PC-9 (cell line): ENCODE results near the gene C1orf21. TPM values are rescaled to one million over a fixed set of nuclear protein-coding genes. Genes with fewer than 3 reads are reported as not detected.

Source experiments
- BruUV-seq: library from RNA; stranded (reverse); fragments of 400-500 nt; replicated peaks from 2 replicates; lab custom pipeline; 2021; lab: Mats Ljungman, UMichigan
- CTCF ChIA-PET: fragments of 300-600 bp; sonication (Branson Sonifier 250); formaldehyde crosslinking; loops from one replicate; lab custom pipeline; 2022; ENCODE audit warnings: antibody characterized with exemption; lab: Charles Lee
- POLR2A ChIA-PET: fragments of 300-600 bp; sonication (Branson Sonifier 250); formaldehyde crosslinking; loops from one replicate; lab custom pipeline; 2022; ENCODE audit warnings: antibody characterized with exemption; ENCODE audit not compliant: unreplicated experiment; lab: Charles Lee
- DNase-seq, 2 experiments: peaks; one replicate each; pipeline versions ENCODE4 v3.0.0 to v3.0.0-alpha.2; 2015 to 2022; ENCODE audit warnings: mixed read lengths in 1 of 2
- H2AFZ ChIP-seq: fragments of 200-600 bp; sonication (generic); 2 replicates; pipeline ENCODE4 v1.8.1; 2017; ENCODE audit warnings: antibody characterized with exemption
- H3F3A ChIP-seq: fragments of 200-600 bp; sonication (generic); 2 replicates; pipeline ENCODE4 v1.8.1; 2017; ENCODE audit warnings: antibody characterized with exemption, mild to moderate bottlenecking, low read depth; ENCODE audit not compliant: insufficient read depth
- H3K27ac ChIP-seq: fragments of 200-600 bp; sonication (generic); 2 replicates; pipeline ENCODE4 v1.6.1; 2016; ENCODE audit warnings: mixed run types
- H3K27me3 ChIP-seq: fragments of 200-600 bp; sonication (generic); 2 replicates; pipeline ENCODE4 v1.6.1; 2016; ENCODE audit warnings: low read depth, mixed run types; ENCODE audit not compliant: insufficient read depth
- H3K36me3 ChIP-seq: fragments of 200-600 bp; sonication (generic); 2 replicates; pipeline ENCODE4 v1.6.1; 2016; ENCODE audit warnings: low read depth, mixed run types
- H3K4me1 ChIP-seq: fragments of 200-600 bp; sonication (generic); replicated peaks from 2 replicates; pipeline ENCODE4 v1.6.1; 2016; ENCODE audit warnings: mixed run types; ENCODE audit not compliant: insufficient read depth
- H3K4me2 ChIP-seq: fragments of 200-600 bp; sonication (generic); 2 replicates; pipeline ENCODE4 v1.6.1; 2017; ENCODE audit warnings: mixed run types
- H3K4me3 ChIP-seq: fragments of 200-600 bp; sonication (generic); 2 replicates; pipeline ENCODE4 v1.6.1; 2016; ENCODE audit warnings: mixed run types
- H3K79me2 ChIP-seq: fragments of 200-600 bp; sonication (generic); 2 replicates; pipeline ENCODE4 v1.6.1; 2017; ENCODE audit warnings: low read depth, mixed run types
- H3K9me2 ChIP-seq: fragments of 200-600 bp; sonication (generic); 2 replicates; pipeline ENCODE4 v1.8.1; 2017; ENCODE audit warnings: mild to moderate bottlenecking; ENCODE audit not compliant: insufficient read depth
- H3K9me3 ChIP-seq: fragments of 200-600 bp; sonication (generic); 2 replicates; pipeline ENCODE4 v1.8.1; 2016; ENCODE audit warnings: low read depth; ENCODE audit not compliant: insufficient read depth
- H4K20me1 ChIP-seq: fragments of 200-600 bp; sonication (generic); 2 replicates; pipeline ENCODE4 v1.8.1; 2017; ENCODE audit not compliant: insufficient read depth
- EZH2 ChIP-seq: fragments of 200-600 bp; sonication (generic); IDR thresholded peaks from 2 replicates; pipeline ENCODE4 v1.8.0; 2017; ENCODE audit warnings: antibody characterized with exemption, low read depth
- intact Hi-C: fragments of 100-400 bp; cut with micrococcal nuclease; formaldehyde crosslinking; loops from one replicate; pipeline ENCODE4 v1.10.0; 2022; ENCODE audit not compliant: unreplicated experiment
- total RNA-seq: library from RNA; stranded (reverse); gene quantifications from 2 replicates; pipeline ENCODE4 v1.2.3, GENCODE V29; 2021
- TF ChIP-seq, protein P1 (sequence below): fragments of 200-600 bp; sonication (generic); conservative IDR thresholded peaks from 2 replicates; pipeline ENCODE4 v1.6.1; 2017; ENCODE audit warnings: mixed run types, antibody characterized with exemption, mild to moderate bottlenecking, moderate library complexity

Gene C1orf21
- total RNA-seq, 1 experiment from 2014 or later: 13.8 TPM

DNA sequence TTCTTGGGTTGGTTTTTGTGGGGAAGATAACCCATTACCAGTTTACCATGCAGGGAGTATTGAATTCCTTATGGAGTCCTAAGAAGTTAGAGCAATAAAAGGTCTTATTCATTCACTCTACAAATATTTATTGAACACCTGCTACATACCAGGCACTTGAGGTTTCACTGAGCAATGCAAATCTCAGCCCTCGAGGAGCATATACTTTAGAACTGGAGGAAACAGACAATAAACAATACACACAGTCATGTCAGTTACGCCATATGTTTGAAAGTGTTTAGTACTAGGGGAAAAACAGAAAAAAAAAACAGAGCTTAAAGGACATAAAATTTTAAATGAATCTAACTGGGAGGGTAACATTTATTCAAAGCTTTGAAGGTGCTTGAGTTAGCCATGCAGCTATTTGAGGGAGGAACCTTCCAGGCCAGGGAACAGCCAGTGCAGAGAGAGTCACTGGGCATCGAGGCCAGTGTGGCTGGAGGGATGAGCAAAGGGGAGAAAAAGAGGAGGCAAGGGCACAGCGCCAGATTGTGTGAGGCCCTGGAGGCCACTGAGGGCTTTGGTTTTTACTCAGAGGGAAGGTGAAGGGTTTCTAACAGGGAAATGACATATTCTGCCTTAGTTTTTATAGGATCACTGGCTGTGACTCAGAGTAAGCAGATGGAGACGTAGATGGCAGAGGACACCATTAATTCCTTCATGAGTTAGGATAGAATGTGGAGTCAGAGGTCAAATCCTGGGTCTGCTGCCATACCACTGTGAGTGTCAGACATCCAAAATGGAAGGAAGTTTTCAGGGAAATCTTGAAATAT is 32.7 kb downstream of the C1orf21 start:
- TF ChIP-seq, protein P1, sequence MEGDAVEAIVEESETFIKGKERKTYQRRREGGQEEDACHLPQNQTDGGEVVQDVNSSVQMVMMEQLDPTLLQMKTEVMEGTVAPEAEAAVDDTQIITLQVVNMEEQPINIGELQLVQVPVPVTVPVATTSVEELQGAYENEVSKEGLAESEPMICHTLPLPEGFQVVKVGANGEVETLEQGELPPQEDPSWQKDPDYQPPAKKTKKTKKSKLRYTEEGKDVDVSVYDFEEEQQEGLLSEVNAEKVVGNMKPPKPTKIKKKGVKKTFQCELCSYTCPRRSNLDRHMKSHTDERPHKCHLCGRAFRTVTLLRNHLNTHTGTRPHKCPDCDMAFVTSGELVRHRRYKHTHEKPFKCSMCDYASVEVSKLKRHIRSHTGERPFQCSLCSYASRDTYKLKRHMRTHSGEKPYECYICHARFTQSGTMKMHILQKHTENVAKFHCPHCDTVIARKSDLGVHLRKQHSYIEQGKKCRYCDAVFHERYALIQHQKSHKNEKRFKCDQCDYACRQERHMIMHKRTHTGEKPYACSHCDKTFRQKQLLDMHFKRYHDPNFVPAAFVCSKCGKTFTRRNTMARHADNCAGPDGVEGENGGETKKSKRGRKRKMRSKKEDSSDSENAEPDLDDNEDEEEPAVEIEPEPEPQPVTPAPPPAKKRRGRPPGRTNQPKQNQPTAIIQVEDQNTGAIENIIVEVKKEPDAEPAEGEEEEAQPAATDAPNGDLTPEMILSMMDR: no peak
- TF ChIP-seq EZH2: no peak
- Histone ChIP-seq H3F3A (no peaks in the 10 kb centered on the region), H3K36me3 (no peaks in the 10 kb centered on the region), H3K79me2 (no peaks in the 10 kb centered on the region), H3K9me3 (no peaks in the 10 kb centered on the region), H2AFZ (no peak overlapping the region), H3K4me2 (no peak overlapping the region), H4K20me1 (no peaks in the 10 kb centered on the region), H3K9me2 (no peaks in the 10 kb centered on the region), H3K27me3 (no peaks in the 10 kb centered on the region), H3K4me3 (no peak overlapping the region), H3K4me1 (no peaks in the 10 kb centered on the region), H3K27ac (no peak overlapping the region)
- ChIA-PET CTCF (no interaction called here), POLR2A (no interaction called here)
- no TSS peak for BruUV-seq
- intact Hi-C loops: no loop called here
- peak in 1 of 2 experiments; percentile 35 for DNase-seq

DNA sequence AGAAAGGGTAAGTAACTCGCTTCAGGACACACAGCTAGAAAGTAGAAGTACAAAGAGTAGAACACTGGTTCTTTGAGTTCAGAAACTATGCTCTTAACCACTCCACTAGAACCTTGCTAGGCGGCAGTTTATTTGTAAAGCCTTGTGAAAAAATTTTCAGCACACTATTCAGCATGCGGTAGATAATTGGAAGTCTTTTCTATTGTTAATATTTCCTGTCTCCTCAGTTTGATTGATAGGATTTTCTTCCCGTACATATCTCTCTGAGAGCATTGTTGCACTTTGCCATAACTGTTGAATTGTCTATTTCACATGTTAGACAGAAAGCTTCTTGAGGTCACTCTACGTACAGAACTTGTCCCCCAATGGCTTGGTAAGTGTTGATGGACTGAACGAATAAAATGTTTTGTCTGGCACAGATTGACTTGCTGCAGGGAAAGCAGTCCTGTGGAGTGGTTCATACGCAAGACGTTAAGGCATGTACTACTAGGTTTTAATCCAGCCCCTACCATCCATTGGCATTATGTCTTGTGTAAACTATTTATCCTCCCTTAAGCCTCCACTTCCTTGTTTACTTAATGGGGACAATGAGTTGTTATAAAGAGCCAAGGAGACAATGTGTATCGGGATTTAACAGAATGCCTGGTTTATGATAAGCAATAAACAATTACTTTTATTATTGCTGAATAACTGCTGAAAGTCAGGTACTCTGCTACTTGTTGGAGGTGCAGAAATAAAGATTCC is 35.8 kb downstream of the C1orf21 start:
- Histone ChIP-seq H3K4me3 (no peak overlapping the region), H3F3A (no peaks in the 10 kb centered on the region), H2AFZ (no peak overlapping the region), H3K27me3 (no peaks in the 10 kb centered on the region), H3K79me2 (no peaks in the 10 kb centered on the region), H3K4me2 (no peak overlapping the region), H3K27ac (no peak overlapping the region), H4K20me1 (no peaks in the 10 kb centered on the region), H3K9me3 (no peaks in the 10 kb centered on the region), H3K36me3 (no peaks in the 10 kb centered on the region), H3K9me2 (no peaks in the 10 kb centered on the region), H3K4me1 (no peaks in the 10 kb centered on the region)
- ChIA-PET CTCF (no interaction called here), POLR2A (no interaction called here)
- BruUV-seq: no TSS peak
- TF ChIP-seq, protein P1: no peak
- TF ChIP-seq EZH2: no peak
- DNase-seq: no peak
- intact Hi-C loops: no loop called here

DNA sequence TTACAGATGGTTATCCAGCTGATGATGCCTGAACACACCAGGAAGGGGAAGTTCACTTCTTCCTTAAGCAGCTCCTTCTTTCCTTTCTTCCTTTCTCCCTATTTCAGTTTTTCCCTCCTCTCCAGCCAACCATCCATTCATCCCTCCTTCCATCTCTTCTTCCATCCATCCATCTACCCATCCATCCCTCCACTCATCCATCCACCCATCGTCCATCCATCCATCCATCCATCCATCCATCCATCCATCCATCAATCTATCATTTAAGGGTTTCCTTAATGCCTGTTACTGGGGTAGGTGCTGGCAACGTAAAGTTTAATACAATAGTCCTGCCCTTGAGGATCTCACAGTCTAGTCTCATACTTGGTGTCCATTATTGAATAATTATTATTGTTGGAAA is 36.8 kb downstream of the C1orf21 start:
- ChIA-PET POLR2A (no interaction called here), CTCF (no interaction called here)
- intact Hi-C loops: no loop called here
- H3K9me2 ChIP-seq: no peaks in the 10 kb centered on the region
- no peak overlapping the region for H3K4me2 ChIP-seq
- H3K4me3 ChIP-seq: no peak overlapping the region
- H3K36me3 ChIP-seq: no peaks in the 10 kb centered on the region
- no peaks in the 10 kb centered on the region for H4K20me1 ChIP-seq
- no peak overlapping the region for H3K27ac ChIP-seq
- no peaks in the 10 kb centered on the region for H3K27me3 ChIP-seq
- H3K4me1 ChIP-seq: no peaks in the 10 kb centered on the region
- TF ChIP-seq, protein P1: no peak
- no peak for TF ChIP-seq EZH2
- no TSS peak for BruUV-seq
- H3F3A ChIP-seq: no peaks in the 10 kb centered on the region
- no peaks in the 10 kb centered on the region for H3K9me3 ChIP-seq
- no peak for DNase-seq
- H2AFZ ChIP-seq: no peak overlapping the region
- no peaks in the 10 kb centered on the region for H3K79me2 ChIP-seq
